Psoas muscle (tissue), 8 donors: ENCODE measurements around the gene MUC2. TPM values are rescaled to one million over a fixed set of nuclear protein-coding genes. Genes with fewer than 3 reads are reported as not detected.

Experiments
- ATAC-seq, 4 donors: fragments of 200-7000 bp; cut with Tn5 transposase; one replicate each; pipeline ENCODE4 v1.9.1; 2020; ENCODE audit warnings: moderate library complexity in 3 of 4, mild to moderate bottlenecking in 2 of 4
- DNase-seq, 2 donors: peaks; one replicate each; pipeline ENCODE4 v3.0.0-alpha.2; 2020
- H3K27ac ChIP-seq: fragments of 200-600 bp; one replicate; pipeline ENCODE4 v1.8.0; 2022
- H3K27me3 ChIP-seq, 3 donors: fragments of 200-600 bp in 1 of 3; one replicate each; pipeline versions ENCODE4 v1.6.1 to v1.8.0; 2013 to 2022; ENCODE audit warnings: low read length in 2 of 3, mild to moderate bottlenecking in 2 of 3, moderate library complexity in 1 of 3; ENCODE audit not compliant: insufficient read depth in 3 of 3
- H3K36me3 ChIP-seq, 2 donors: fragments of 200-600 bp in 1 of 2; one replicate each; pipeline versions ENCODE4 v1.6.1 to v1.8.0; 2013 to 2022; ENCODE audit warnings: low read depth in 1 of 2, mild to moderate bottlenecking in 1 of 2, moderate library complexity in 1 of 2; ENCODE audit not compliant: insufficient read depth in 1 of 2
- H3K4me1 ChIP-seq: fragments of 200-600 bp; one replicate; pipeline ENCODE4 v1.8.0; 2022
- H3K4me3 ChIP-seq: fragments of 200-600 bp; one replicate; pipeline ENCODE4 v1.8.0; 2022; ENCODE audit warnings: mild to moderate bottlenecking
- H3K9me3 ChIP-seq: fragments of 200-600 bp; one replicate; pipeline ENCODE4 v1.8.0; 2022
- CTCF ChIP-seq: fragments of 200-600 bp; IDR thresholded peaks from one replicate; pipeline ENCODE4 v1.8.0; 2022; ENCODE audit warnings: antibody characterized with exemption
- WGBS, 3 donors: extraction: QIAGEN DNeasy Blood & Tissue Kit; methylation state at CpG; one replicate each; pipeline versions ENCODE4 v1.1.6 to v1.1.7; 2013; 5-methylcytosine and 5-hydroxymethylcytosine counted together
- intact Hi-C, 2 donors: fragments of 100-400 bp; cut with DNase I; formaldehyde crosslinking; loops; one replicate each; pipeline versions ENCODE4 v1.11.0 to v1.14.2; 2022
- polyA plus RNA-seq, 3 donors: library from polyadenylated mRNA; stranded (reverse); fragments of 200-250 nt; gene quantifications; one replicate each; pipeline ENCODE4 v1.2.3, GENCODE V29; 2013
- total RNA-seq, 4 donors: library from RNA; stranded (reverse); fragmentation: NEBNext Ultra II Directional in 2 of 4; extraction: Animal tissue kit (Norgen Biotek cat#: 25700) in 2 of 4; gene quantifications; one replicate each; pipeline versions ENCODE4 v1.2.1 to v1.2.4, GENCODE V29; 2021 to 2023
- donor health status: healthy with polysubstance abuse.
- donor health status: DM: no; HTN: no; CAD: no; lungs with moderate emphysema.
- donor health status: Bipolar disorder and iron deficiency.
- donor health status: healthy.
- donor health status: DM: yes; HTN: yes; CAD: no.
- donor health status: DM: no; HTN: no; CAD: no.
- donor health status: DM: no; HTN: no; CAD: no.
- donor health status: DM: yes; HTN: yes; CAD: no.

The MUC2 gene
- total and polyA plus RNA-seq, 7 donors, result under 0.01 to 0.44 (median 0.02) TPM; not detected in 2

- Histone ChIP-seq H3K9me3 (no peaks in the 10 kb centered on the region), H3K27ac (no peak overlapping the region), H3K27me3 (peaks cover 0 to 4% (median 0%) of the 10 kb centered on the region in 3 donors), H3K36me3 (no peaks in the 10 kb centered on the region), H3K4me1 (no peaks in the 10 kb centered on the region), H3K4me3 (no peak overlapping the region)
- no peak for TF ChIP-seq CTCF
- ATAC-seq (no peak), DNase-seq (peak; percentile 11 to 51)
- 80 to 89% (median 82%) methylated on average over 27 to 35 of the region's 40 CpGs for WGBS, 3 donors
- intact Hi-C loops, result no loop called here
Observed at GRCh38 chr11:1087961-1088926, 13.6 kb downstream of the MUC2 start.

GRCh38 chr11:1088927-1089737 lies 14.5 kb downstream of the MUC2 start:
- Histone ChIP-seq H3K27me3 (peaks cover 0 to 4% (median 0%) of the 10 kb centered on the region in 3 donors), H3K4me1 (no peaks in the 10 kb centered on the region), H3K4me3 (no peak overlapping the region), H3K36me3 (no peaks in the 10 kb centered on the region), H3K9me3 (no peaks in the 10 kb centered on the region), H3K27ac (no peak overlapping the region)
- no peak for TF ChIP-seq CTCF
- DNase-seq (peak in 1 of 2 donors; percentile 40), ATAC-seq (no peak)
- intact Hi-C loops, result no loop called here
- WGBS, 3 donors, result 93% methylated on average over 29 to 33 of the region's 33 CpGs

GRCh38 chr11:1089738-1090599 lies 15.3 kb downstream of the MUC2 start:
- DNase-seq, result peak in 1 of 2 donors; percentile 51
- Histone ChIP-seq H3K36me3 (no peaks in the 10 kb centered on the region), H3K9me3 (no peaks in the 10 kb centered on the region), H3K4me1 (no peaks in the 10 kb centered on the region), H3K4me3 (no peak overlapping the region), H3K27me3 (peaks cover 0 to 2% (median 0%) of the 10 kb centered on the region in 3 donors), H3K27ac (no peak overlapping the region)
- no peak for TF ChIP-seq CTCF
- WGBS, 3 donors, result 83 to 87% (median 87%) methylated on average over 31 of the region's 31 CpGs
- no peak for ATAC-seq
- intact Hi-C loops, result no loop called here

- WGBS, 3 donors, result 92% methylated on average over 20 of the region's 20 CpGs
- intact Hi-C loops, result no loop called here
- Histone ChIP-seq H3K9me3 (no peaks in the 10 kb centered on the region), H3K36me3 (no peaks in the 10 kb centered on the region), H3K4me1 (no peaks in the 10 kb centered on the region), H3K27ac (no peak overlapping the region), H3K27me3 (peaks cover 0 to 2% (median 0%) of the 10 kb centered on the region in 3 donors), H3K4me3 (no peak overlapping the region)
- DNase-seq (no peak), ATAC-seq (no peak)
- no peak for TF ChIP-seq CTCF
Observed at GRCh38 chr11:1090600-1091331, 16.1 kb downstream of the MUC2 start.
